Colonic mucosa (tissue), 4 donors: ENCODE results near the gene UBAP1. TPM values are rescaled to one million over a fixed set of nuclear protein-coding genes. Genes with fewer than 3 reads are reported as not detected.
"Not testable (repeated sequence)": the region's sequence is repeated elsewhere in the genome, so short reads cannot be mapped to it uniquely, and the experiment has no call there.

Experiments used
- DNase-seq: peaks from one replicate; pipeline ENCODE4 v3.0.0-alpha.2; 2020
- H3K27ac ChIP-seq: fragments of 200-600 bp; one replicate; pipeline ENCODE4 v1.8.0; 2021
- H3K27me3 ChIP-seq: fragments of 200-600 bp; one replicate; pipeline ENCODE4 v1.8.0; 2021
- H3K36me3 ChIP-seq: fragments of 200-600 bp; one replicate; pipeline ENCODE4 v1.8.0; 2021
- H3K4me1 ChIP-seq: fragments of 200-600 bp; one replicate; pipeline ENCODE4 v1.8.0; 2021; ENCODE audit warnings: mild to moderate bottlenecking
- H3K4me3 ChIP-seq: fragments of 200-600 bp; one replicate; pipeline ENCODE4 v1.8.0; 2021
- H3K9ac ChIP-seq, 2 donors: one replicate each; pipeline ENCODE4 v1.7.0; 2013; ENCODE audit warnings: control low read depth in 2 of 2, low read depth in 2 of 2, low read length in 2 of 2
- H3K9me3 ChIP-seq: fragments of 200-600 bp; one replicate; pipeline ENCODE4 v1.8.0; 2021
- intact Hi-C: fragments of 100-400 bp; cut with DNase I; formaldehyde crosslinking; loops from one replicate; pipeline ENCODE4 v1.14.1; 2022
- total RNA-seq, 2 donors: library from RNA; stranded (reverse); fragmentation: NEBNext Ultra II Directional in 1 of 2; extraction: Animal tissue kit (Norgen Biotek cat#: 25700) in 1 of 2; gene quantifications; one replicate each; pipeline ENCODE4 v1.2.1, GENCODE V29; 2021
- TF ChIP-seq, protein P1 (sequence below): fragments of 200-600 bp; IDR thresholded peaks from one replicate; pipeline ENCODE4 v1.8.0; 2022; ENCODE audit warnings: antibody characterized with exemption, mild to moderate bottlenecking
- donor health status: healthy.
- donor health status: DM: no; HTN: no; CAD: no.
- donor health status: DM: no; HTN: no; CAD: no.

The UBAP1 gene
- total RNA-seq, 2 donors from 2014 or later, result 32.9 to 45.4 TPM

DNA sequence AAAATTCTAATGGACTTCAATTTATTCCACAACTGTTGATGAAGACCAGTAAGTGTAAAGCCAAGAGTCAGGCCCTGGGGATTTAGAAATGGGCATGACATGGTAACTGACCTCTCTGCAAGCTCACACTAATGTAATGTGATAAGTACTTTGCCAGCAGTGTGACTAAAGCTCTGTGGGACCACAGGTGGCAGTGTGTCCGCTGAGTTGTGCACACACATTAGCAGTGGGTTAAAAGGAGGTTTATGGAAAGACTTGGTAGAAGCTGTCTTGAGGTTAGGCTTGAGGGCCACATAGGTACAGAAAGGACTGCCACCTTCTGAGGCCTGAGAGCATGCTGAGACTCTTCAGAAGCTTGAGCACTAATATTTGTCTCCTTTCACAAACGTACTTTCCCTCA is 67.6 kb downstream of the UBAP1 start:
- Histone ChIP-seq H3K9me3 (no peaks in the 10 kb centered on the region), H3K27ac (no peak overlapping the region), H3K4me1 (no peaks in the 10 kb centered on the region), H3K27me3 (no peaks in the 10 kb centered on the region), H3K9ac (no peak overlapping the region), H3K36me3 (no peaks in the 10 kb centered on the region), H3K4me3 (no peak overlapping the region)
- intact Hi-C loops, result no loop called here
- no peak for DNase-seq
- TF ChIP-seq, protein P1, sequence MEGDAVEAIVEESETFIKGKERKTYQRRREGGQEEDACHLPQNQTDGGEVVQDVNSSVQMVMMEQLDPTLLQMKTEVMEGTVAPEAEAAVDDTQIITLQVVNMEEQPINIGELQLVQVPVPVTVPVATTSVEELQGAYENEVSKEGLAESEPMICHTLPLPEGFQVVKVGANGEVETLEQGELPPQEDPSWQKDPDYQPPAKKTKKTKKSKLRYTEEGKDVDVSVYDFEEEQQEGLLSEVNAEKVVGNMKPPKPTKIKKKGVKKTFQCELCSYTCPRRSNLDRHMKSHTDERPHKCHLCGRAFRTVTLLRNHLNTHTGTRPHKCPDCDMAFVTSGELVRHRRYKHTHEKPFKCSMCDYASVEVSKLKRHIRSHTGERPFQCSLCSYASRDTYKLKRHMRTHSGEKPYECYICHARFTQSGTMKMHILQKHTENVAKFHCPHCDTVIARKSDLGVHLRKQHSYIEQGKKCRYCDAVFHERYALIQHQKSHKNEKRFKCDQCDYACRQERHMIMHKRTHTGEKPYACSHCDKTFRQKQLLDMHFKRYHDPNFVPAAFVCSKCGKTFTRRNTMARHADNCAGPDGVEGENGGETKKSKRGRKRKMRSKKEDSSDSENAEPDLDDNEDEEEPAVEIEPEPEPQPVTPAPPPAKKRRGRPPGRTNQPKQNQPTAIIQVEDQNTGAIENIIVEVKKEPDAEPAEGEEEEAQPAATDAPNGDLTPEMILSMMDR, result no peak

DNA sequence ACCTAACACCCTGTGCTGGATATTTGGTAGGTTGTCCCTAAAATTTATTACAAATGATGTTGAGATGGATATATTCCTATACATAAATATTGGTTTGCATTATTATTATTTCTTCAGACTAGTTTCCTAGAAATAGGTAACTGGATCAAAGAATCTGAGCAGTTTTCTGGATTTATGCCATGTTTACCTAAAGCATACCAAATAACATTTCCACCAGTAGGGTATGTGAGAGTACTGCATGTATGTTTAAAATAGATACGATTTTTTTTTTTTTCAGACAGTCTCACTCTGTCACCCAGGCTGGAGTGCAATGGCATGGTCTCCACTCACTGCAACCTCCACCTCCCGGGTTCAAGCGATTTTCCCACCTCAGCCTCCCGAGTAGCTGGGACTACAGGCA is 68.9 kb downstream of the UBAP1 start:
- H3K27me3 ChIP-seq, H3K9me3 ChIP-seq, H3K9ac ChIP-seq, H3K36me3 ChIP-seq, DNase-seq, intact Hi-C loops, H3K4me1 ChIP-seq, H3K27ac ChIP-seq, H3K4me3 ChIP-seq: not testable (repeated sequence)

DNA sequence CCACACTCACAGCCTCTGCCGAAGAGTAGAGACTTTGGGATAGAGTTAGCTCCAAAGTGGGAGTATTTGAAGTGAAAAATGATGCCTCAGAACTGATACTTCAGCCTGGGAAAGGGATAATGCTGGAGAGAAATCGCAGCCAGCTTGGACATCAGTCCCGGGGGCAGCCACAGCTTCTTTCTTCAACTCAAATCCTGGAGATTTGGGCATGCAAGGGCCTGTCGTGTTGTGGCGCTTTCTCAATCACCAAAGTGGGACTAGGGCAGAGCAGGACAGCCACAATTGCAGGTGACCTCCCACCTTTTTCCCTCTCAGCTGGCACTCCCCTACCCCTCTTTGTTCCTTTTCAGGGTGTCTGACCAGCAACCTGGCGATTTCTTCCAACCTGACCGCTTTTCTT is 70.4 kb downstream of the UBAP1 start:
- Histone ChIP-seq H3K9me3 (no peaks in the 10 kb centered on the region), H3K4me1 (no peaks in the 10 kb centered on the region), H3K9ac (no peak overlapping the region), H3K27me3 (no peaks in the 10 kb centered on the region), H3K27ac (no peak overlapping the region), H3K36me3 (no peaks in the 10 kb centered on the region), H3K4me3 (no peak overlapping the region)
- DNase-seq, result no peak
- intact Hi-C loops, result no loop called here
- TF ChIP-seq, protein P1, result no peak

DNA sequence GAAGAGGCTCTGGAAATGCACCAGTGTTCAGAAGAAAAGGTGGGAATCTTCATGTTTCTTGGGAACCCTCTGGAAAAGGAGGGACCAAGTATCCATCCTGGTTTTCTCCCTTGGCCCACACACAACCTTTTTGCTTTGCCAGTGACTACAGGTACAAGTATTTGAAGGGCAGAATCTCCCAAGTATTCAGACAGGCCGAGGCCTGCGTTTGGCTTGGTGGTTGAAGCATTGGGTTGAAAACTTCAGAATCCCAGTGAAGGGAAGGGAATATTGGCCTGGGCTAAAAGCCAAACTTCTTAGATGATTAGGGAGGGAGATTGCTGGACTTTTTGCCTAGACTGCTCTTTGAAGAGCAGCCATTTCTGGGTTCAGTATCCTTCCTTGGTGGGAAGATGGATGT is 71.9 kb downstream of the UBAP1 start:
- no peak for DNase-seq
- no peaks in the 10 kb centered on the region for H3K9me3 ChIP-seq
- H3K4me1 ChIP-seq, result no peaks in the 10 kb centered on the region
- H3K27me3 ChIP-seq, result no peaks in the 10 kb centered on the region
- no peak overlapping the region for H3K27ac ChIP-seq
- H3K9ac ChIP-seq, result no peak overlapping the region
- TF ChIP-seq, protein P1, result no peak
- no peak overlapping the region for H3K4me3 ChIP-seq
- intact Hi-C loops, result loop anchor here (10.0 kb wide), 1 partner anchor 156 kb away; no protein-coding TSS in a partner anchor
- no peaks in the 10 kb centered on the region for H3K36me3 ChIP-seq

DNA sequence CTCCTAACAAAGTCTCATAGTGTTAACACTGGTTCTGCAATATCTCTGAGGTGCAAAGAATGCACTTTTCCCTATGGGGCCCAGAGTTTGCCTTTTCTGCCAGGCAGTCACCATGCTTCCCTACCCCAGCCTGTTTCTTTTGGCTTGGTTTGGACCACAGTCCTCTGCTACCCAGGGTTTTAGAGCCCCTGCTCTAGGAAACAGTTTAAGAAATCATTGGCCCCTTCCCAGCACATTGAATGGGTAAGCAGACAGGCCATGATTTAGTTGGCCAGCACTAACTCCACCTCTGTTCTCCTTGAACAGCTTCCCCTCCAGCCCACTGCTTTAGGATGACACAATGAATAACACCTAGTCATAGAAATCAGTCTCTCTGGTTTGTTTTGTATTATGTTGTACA is 73.2 kb downstream of the UBAP1 start:
- no peaks in the 10 kb centered on the region for H3K9me3 ChIP-seq
- H3K4me3 ChIP-seq, result no peak overlapping the region
- no peaks in the 10 kb centered on the region for H3K36me3 ChIP-seq
- intact Hi-C loops, result loop anchor here (2.0 to 10.0 kb wide), 2 partner anchors 125 to 157 kb away; partner anchors contain the start of gene DCAF12
- DNase-seq, result no peak
- no peak overlapping the region for H3K27ac ChIP-seq
- H3K9ac ChIP-seq, result no peak overlapping the region
- no peaks in the 10 kb centered on the region for H3K27me3 ChIP-seq
- H3K4me1 ChIP-seq, result no peaks in the 10 kb centered on the region
- TF ChIP-seq, protein P1, result no peak

DNA sequence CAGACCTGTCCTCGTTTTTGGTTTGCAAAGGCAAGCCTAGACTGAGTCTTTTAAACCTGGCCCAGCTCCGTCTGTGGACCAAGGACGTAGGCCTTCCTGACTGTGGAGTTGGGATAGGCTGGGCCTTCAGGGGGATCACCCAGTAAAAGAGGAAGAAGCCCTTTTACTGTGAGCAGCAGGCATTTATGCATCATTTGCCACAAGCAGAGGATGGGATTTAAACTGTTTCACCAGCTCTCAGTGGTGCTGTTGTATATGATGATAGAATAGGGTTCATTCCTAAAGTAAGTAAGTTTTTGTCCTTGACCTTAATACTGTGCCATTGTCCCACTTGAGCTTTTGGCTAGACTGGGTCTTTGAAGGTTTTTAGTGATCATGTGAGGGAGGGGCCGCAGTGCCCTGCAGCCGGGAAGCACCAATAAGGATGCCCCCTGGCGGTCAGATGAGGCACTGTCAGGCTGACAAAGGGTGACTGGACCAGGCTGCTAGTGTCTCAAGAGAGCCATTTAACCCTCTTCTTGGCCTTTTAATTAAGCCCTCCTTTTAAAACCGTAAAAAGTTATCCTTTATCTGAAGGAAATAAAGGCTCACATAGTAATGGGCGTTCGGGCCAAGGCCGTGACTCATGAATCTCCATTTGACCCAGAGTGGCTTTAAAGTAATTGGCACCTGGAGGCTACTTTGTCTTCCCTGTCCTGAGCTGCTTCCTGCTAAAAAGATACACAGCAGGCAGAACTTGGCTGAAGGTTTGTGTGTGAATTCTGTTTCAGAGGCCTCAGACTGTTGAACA is 74.0 kb downstream of the UBAP1 start:
- peak; percentile 76 for DNase-seq
- H3K36me3 ChIP-seq, result no peaks in the 10 kb centered on the region
- H3K27ac ChIP-seq, result peak overlapping the region; percentile 6
- H3K9ac ChIP-seq, result no peak overlapping the region
- no peaks in the 10 kb centered on the region for H3K27me3 ChIP-seq
- no peaks in the 10 kb centered on the region for H3K9me3 ChIP-seq
- TF ChIP-seq, protein P1, result peak; percentile 80
- intact Hi-C loops, result loop anchor here (2.0 to 10.0 kb wide), 2 partner anchors 126 to 158 kb away; partner anchors contain the start of gene DCAF12
- H3K4me1 ChIP-seq, result no peaks in the 10 kb centered on the region
- H3K4me3 ChIP-seq, result no peak overlapping the region
